WI38 (cell line): ENCODE measurements around the gene PNPLA4.

Experiments used
- H3K4me3 ChIP-seq: 2 replicates; pipeline ENCODE4 v1.5.1; 2011; ENCODE audit warnings: low read depth, mild to moderate bottlenecking, control low read depth, low read length
- TF ChIP-seq, protein P1 (sequence below): IDR thresholded peaks from 2 replicates; pipeline ENCODE4 v1.5.1; 2012; ENCODE audit warnings: low read depth, mild to moderate bottlenecking, control low read depth, low read length

Gene PNPLA4

DNA sequence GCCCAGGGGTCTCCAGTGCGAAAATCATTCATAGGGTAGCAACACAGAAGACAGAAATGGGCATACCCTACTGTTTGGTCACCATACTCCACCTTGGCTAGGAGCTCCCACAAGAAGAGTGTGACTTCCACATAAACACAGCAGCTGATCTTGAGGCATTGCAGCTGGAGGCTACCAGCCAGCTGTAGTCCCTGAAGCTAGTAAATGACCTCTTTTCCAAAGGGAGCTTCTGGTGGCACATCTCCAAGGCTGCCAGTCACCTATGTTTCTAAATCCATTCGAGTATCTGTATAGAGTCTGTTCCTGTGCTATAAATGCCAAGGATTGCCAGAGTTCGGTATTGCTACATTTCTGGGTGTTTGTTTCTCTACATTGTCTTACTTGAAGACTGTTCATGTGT, 21.3 kb upstream of the PNPLA4 start:
- H3K4me3 ChIP-seq = no peak overlapping the region
- TF ChIP-seq, protein P1, sequence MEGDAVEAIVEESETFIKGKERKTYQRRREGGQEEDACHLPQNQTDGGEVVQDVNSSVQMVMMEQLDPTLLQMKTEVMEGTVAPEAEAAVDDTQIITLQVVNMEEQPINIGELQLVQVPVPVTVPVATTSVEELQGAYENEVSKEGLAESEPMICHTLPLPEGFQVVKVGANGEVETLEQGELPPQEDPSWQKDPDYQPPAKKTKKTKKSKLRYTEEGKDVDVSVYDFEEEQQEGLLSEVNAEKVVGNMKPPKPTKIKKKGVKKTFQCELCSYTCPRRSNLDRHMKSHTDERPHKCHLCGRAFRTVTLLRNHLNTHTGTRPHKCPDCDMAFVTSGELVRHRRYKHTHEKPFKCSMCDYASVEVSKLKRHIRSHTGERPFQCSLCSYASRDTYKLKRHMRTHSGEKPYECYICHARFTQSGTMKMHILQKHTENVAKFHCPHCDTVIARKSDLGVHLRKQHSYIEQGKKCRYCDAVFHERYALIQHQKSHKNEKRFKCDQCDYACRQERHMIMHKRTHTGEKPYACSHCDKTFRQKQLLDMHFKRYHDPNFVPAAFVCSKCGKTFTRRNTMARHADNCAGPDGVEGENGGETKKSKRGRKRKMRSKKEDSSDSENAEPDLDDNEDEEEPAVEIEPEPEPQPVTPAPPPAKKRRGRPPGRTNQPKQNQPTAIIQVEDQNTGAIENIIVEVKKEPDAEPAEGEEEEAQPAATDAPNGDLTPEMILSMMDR = no peak

DNA sequence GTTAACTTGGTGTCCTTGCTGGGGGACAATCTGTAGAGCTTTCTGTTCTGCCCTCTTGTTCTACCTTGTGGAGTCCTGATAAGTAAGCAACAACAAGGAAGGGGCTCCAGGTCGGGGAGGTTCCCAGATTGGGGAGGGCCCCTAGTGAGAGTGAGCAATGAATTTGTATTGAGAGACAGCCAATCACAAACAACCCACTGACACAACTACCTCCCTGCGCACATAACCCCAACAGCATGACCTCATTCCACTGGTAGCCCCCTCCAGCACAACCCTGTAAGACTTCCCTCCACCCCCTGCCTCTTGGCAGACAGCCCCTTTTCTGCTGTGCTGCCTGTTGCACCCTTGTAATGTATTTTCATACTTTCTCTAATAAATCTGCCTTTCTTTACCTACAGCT, 19.7 kb upstream of the PNPLA4 start:
- TF ChIP-seq, protein P1 = no peak
- H3K4me3 ChIP-seq = no peak overlapping the region

DNA sequence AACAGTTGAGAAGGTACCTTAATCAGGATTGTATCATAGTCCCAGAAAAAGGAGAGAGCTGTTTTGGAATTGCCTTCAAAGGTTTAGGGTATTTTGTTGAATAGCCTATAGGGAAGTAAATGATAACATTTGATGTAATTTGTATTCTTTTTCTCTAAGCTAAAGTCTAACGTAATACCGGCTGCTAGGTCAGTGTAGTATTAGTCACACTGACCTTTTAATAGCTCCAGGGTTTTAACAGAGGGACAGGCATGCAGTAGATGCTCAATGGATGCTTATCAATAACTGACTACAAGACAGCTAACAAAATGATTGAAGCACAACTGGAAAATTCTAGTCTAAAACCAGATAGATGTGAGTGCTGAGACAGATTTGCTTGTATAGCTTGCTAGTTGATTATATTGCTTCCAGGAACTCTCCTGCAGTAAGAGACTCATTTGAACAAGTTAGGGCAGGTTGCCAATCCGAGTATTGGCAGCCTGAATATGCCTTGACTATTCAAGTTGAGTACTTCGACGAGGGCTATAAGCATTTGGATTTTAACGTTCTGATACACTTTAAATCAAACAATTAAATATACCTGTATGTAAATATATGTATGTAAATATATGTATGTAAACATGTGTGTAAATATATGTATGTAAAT, 16.5 kb upstream of the PNPLA4 start:
- H3K4me3 ChIP-seq = no peak overlapping the region
- TF ChIP-seq, protein P1 = no peak

DNA sequence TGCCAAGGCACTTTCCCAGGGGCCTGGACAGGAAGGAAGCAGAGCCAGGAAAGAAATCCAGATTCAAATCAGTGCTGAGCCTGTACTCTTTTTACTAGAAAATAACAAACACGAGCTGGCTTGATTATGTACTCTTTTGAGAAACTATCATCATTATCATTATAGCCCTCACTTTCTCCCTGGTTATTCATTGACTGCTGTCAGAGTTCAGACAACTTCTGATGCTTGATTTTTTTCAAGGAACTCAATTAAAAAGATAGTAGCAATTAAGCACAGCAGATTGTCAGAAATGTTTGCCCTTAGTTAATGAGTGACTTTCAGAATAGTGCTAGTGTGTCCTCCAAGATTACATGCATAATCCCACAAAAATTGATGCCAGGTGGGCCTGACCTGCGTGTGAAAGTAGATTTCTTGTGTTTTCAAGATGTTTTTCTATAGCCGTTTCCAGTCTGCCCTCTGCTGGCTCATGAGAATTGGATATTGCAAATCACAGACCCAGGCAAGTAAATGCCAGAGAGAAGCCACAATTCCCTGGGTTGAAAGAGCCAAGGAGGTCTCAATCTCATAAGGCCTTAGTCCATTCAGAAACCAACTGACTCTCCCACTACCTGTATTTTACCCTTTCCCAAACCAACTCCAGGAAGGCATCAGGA, 14.3 kb upstream of the PNPLA4 start:
- H3K4me3 ChIP-seq = no peak overlapping the region
- TF ChIP-seq, protein P1 = no peak

DNA sequence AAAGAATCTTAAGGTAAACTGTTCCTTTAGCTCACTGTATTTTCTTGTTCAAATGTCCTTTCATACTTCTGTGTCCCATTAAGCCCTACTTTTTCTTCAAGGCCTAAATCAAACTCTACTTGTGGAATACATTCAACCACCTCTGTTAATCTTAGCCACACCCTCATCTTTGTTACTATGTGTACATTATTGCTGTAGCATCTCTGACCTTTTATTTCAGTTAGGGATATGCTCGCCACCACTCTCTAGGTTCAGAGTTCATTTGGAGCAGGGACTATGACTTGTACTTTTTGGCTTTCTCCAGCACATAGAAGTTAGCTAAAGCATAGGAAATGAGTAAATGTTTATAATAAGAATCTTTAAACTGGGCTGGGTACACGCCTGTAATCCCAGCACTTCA, 6.8 kb upstream of the PNPLA4 start:
- no peak overlapping the region for H3K4me3 ChIP-seq
- TF ChIP-seq, protein P1 = no peak

DNA sequence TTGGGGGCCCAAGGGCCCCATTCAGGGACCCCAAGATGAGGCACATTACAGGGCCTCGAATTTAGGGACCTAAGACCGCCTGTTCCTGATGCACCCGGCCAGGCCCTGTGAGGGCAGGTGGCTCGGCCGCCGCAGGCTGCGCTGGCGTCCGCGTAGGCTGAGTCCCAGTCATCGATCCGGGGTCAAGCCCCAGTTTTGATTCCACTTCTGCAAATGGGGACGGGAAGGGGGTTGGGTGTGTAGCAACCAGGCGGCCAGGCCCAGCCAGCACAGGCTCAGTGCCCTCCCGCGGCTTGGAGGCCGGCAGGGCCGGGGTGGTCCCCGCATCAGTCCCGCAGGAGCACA, 327 bp downstream of the PNPLA4 start:
- TF ChIP-seq, protein P1 = no peak
- H3K4me3 ChIP-seq = no peak overlapping the region; the same call in 1 of the 2 replicates

DNA sequence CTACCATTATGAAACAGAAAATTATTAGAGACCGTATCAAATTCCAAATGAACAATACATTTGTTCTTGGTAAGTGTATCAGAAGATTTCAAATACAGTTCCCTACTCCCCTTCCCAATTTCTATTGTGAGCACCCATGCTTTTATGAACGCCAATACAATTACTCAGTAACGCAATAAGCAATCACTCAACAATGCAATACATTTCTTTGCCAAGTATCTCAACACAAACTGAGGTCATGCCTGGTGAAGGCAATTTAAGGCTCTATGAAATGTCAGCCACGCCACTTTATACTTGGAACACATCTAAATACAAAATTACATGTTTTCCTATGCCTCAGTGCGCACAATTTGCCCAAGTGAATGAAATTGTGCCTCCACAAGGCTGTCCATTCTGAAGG, 712 bp downstream of the PNPLA4 start:
- no peak overlapping the region for H3K4me3 ChIP-seq
- TF ChIP-seq, protein P1 = no peak
